ENCODE results near the gene TMEM181. TPM values are rescaled to one million over a fixed set of nuclear protein-coding genes. Genes with fewer than 3 reads are reported as not detected.
"Not testable (repeated sequence)": the region's sequence is repeated elsewhere in the genome, so short reads cannot be mapped to it uniquely, and the experiment has no call there.

The TMEM181 gene
- total RNA-seq, 1 donor from 2014 or later: 28.4 TPM

GRCh38 chr6:158517038-158517437 is 42.9 kb upstream of the TMEM181 start:
- intact Hi-C loops (cut with DNase I): no loop called here
- Histone ChIP-seq H3K9me3 (no peaks in the 10 kb centered on the region), H3K4me3 (no peak overlapping the region), H3K4me1 (peaks cover 17% of the 10 kb centered on the region), H3K36me3 (no peaks in the 10 kb centered on the region), H3K27ac (no peak overlapping the region), H3K27me3 (ENCODE audit: low read depth) (peaks cover 33% of the 10 kb centered on the region)
- no peak for ATAC-seq
- no peak for TF ChIP-seq CTCF (IDR thresholded peaks at IDR 0.05)
- DNase-seq: no peak

GRCh38 chr6:158517581-158517980 is 42.3 kb upstream of the TMEM181 start:
- Histone ChIP-seq H3K9me3 (no peaks in the 10 kb centered on the region), H3K27me3 (ENCODE audit: low read depth) (peaks cover 33% of the 10 kb centered on the region), H3K4me1 (peaks cover 17% of the 10 kb centered on the region), H3K4me3 (no peak overlapping the region), H3K27ac (no peak overlapping the region), H3K36me3 (no peaks in the 10 kb centered on the region)
- ATAC-seq (no peak), DNase-seq (no peak)
- TF ChIP-seq CTCF (IDR thresholded peaks at IDR 0.05): no peak
- intact Hi-C loops (cut with DNase I): no loop called here

GRCh38 chr6:158518191-158519127 is 41.4 kb upstream of the TMEM181 start:
- intact Hi-C loops (cut with DNase I): no loop called here

GRCh38 chr6:158519300-158519699 is 40.6 kb upstream of the TMEM181 start:
- no peaks in the 10 kb centered on the region for H3K9me3 ChIP-seq
- no peak for TF ChIP-seq CTCF (IDR thresholded peaks at IDR 0.05)
- no peaks in the 10 kb centered on the region for H3K36me3 ChIP-seq
- H3K27me3 ChIP-seq (ENCODE audit: low read depth): peaks cover 38% of the 10 kb centered on the region
- no peak overlapping the region for H3K27ac ChIP-seq
- intact Hi-C loops (cut with DNase I): no loop called here
- H3K4me1 ChIP-seq: peaks cover 17% of the 10 kb centered on the region
- H3K4me3 ChIP-seq: no peak overlapping the region
- ATAC-seq: no peak
- DNase-seq: no peak

More at GRCh38 chr6:158518191-158519127, 41.4 kb upstream of the TMEM181 start:
- peak; percentile 42 for TF ChIP-seq CTCF (IDR thresholded peaks at IDR 0.05)
- Histone ChIP-seq H3K27me3 (ENCODE audit: low read depth) (peaks cover 33% of the 10 kb centered on the region), H3K27ac (peak overlapping the region; percentile 4), H3K4me1 (peaks cover 17% of the 10 kb centered on the region), H3K36me3 (no peaks in the 10 kb centered on the region), H3K9me3 (no peaks in the 10 kb centered on the region), H3K4me3 (peak overlapping the region; percentile 35)
- ATAC-seq (peak; percentile 64 to 69), DNase-seq (no peak)

- Histone ChIP-seq H3K27me3 (ENCODE audit: low read depth) (peaks cover 43% of the 10 kb centered on the region), H3K9me3 (no peaks in the 10 kb centered on the region), H3K4me3 (no peak overlapping the region), H3K4me1 (peaks cover 17% of the 10 kb centered on the region), H3K27ac (no peak overlapping the region), H3K36me3 (no peaks in the 10 kb centered on the region)
- peak in 1 of 2 donors; percentile 14 for ATAC-seq
- intact Hi-C loops (cut with DNase I): no loop called here
- no peak for DNase-seq
- no peak for TF ChIP-seq CTCF (IDR thresholded peaks at IDR 0.05)
Observed at GRCh38 chr6:158519761-158520160, 40.1 kb upstream of the TMEM181 start.

GRCh38 chr6:158520975-158521374 is 38.9 kb upstream of the TMEM181 start:
- H3K36me3 ChIP-seq; DNase-seq; H3K9me3 ChIP-seq; intact Hi-C loops (cut with DNase I); H3K4me3 ChIP-seq: not testable (repeated sequence)
- ATAC-seq: peak; percentile 33 to 63
- Histone ChIP-seq H3K4me1 (peaks cover 17% of the 10 kb centered on the region), H3K27ac (peak overlapping the region; percentile 18), H3K27me3 (ENCODE audit: low read depth) (peaks cover 46% of the 10 kb centered on the region)

Measured in lower lobe of right lung (tissue), 2 donors.